Chondrocyte (in vitro differentiated cells): Measurements from ENCODE around the gene TMTC3. TPM values are rescaled to one million over a fixed set of nuclear protein-coding genes. Genes with fewer than 3 reads are reported as not detected.
"Not testable (repeated sequence)": the region's sequence is repeated elsewhere in the genome, so short reads cannot be mapped to it uniquely, and the experiment has no call there.

Experiments used
- DNase-seq: peaks from one replicate; pipeline ENCODE4 v3.0.0; 2021; ENCODE audit warnings: mixed read lengths, low spot score
- H3K27ac Mint-ChIP-seq: one replicate; pipeline ENCODE4 v1.8.0; 2021; ENCODE audit warnings: mild to moderate bottlenecking, moderate library complexity, mixed read lengths; ENCODE audit not compliant: unreplicated experiment
- H3K27me3 Mint-ChIP-seq: 2 replicates; pipeline ENCODE4 v1.8.0; 2021; ENCODE audit warnings: low read depth, mixed read lengths
- H3K36me3 Mint-ChIP-seq: 2 replicates; pipeline ENCODE4 v1.8.0; 2021; ENCODE audit warnings: low read depth, mixed read lengths
- H3K4me1 Mint-ChIP-seq: 2 replicates; pipeline ENCODE4 v1.8.0; 2021; ENCODE audit warnings: low read depth, mild to moderate bottlenecking, mixed read lengths
- H3K4me3 Mint-ChIP-seq: one replicate; pipeline ENCODE4 v1.8.0; 2021; ENCODE audit warnings: mild to moderate bottlenecking, moderate library complexity, mixed read lengths; ENCODE audit not compliant: unreplicated experiment
- H3K9me3 Mint-ChIP-seq: 2 replicates; pipeline ENCODE4 v1.8.0; 2021; ENCODE audit warnings: low read depth, mixed read lengths
- total RNA-seq: library from RNA; stranded (reverse); gene quantifications from 3 replicates; pipeline ENCODE4 v1.2.1, GENCODE V29; 2021
- TF ChIP-seq, protein P1 (sequence below): fragments of 200-600 bp; sonication (generic); IDR thresholded peaks from 2 replicates; pipeline ENCODE4 v1.5.0; 2021; ENCODE audit warnings: antibody characterized with exemption, mild to moderate bottlenecking, moderate library complexity

The TMTC3 gene
- total RNA-seq, 1 donor from 2014 or later: 50.5 TPM

DNA sequence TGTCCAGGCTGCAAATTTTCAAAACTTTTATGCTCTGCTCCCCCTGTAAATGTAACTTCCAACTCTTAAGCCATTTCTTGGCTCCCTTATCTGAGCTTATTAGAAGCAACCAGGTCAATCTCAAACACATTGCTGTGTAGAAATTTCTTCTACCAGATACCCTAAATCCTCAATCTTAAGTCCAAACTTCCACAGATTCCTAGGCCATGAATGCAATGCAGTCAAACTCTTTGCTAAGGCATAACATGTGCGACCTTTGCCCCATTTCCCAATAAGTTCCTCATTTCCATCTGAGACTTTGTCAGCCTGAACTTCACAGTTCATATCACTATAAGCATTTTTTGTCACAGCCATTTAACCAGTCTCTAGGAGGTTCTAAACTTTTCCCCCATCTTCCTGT lies 64.5 kb downstream of the TMTC3 start:
- H3K27ac Mint-ChIP-seq: no peak overlapping the region
- peaks cover 36% of the 10 kb centered on the region for H3K9me3 Mint-ChIP-seq
- H3K27me3 Mint-ChIP-seq: no peaks in the 10 kb centered on the region
- H3K4me1 Mint-ChIP-seq: peaks cover 7% of the 10 kb centered on the region
- no peak for DNase-seq
- TF ChIP-seq, protein P1, sequence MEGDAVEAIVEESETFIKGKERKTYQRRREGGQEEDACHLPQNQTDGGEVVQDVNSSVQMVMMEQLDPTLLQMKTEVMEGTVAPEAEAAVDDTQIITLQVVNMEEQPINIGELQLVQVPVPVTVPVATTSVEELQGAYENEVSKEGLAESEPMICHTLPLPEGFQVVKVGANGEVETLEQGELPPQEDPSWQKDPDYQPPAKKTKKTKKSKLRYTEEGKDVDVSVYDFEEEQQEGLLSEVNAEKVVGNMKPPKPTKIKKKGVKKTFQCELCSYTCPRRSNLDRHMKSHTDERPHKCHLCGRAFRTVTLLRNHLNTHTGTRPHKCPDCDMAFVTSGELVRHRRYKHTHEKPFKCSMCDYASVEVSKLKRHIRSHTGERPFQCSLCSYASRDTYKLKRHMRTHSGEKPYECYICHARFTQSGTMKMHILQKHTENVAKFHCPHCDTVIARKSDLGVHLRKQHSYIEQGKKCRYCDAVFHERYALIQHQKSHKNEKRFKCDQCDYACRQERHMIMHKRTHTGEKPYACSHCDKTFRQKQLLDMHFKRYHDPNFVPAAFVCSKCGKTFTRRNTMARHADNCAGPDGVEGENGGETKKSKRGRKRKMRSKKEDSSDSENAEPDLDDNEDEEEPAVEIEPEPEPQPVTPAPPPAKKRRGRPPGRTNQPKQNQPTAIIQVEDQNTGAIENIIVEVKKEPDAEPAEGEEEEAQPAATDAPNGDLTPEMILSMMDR: no peak
- peaks cover 9% of the 10 kb centered on the region for H3K36me3 Mint-ChIP-seq
- H3K4me3 Mint-ChIP-seq: no peak overlapping the region

GRCh38 chr12:88207921-88208620 lies 66.0 kb downstream of the TMTC3 start:
- TF ChIP-seq, protein P1: no peak
- no peak for DNase-seq
- Mint-ChIP-seq H3K4me3 (no peak overlapping the region), H3K27ac (no peak overlapping the region), H3K4me1 (no peaks in the 10 kb centered on the region), H3K36me3 (peaks cover 11% of the 10 kb centered on the region), H3K27me3 (no peaks in the 10 kb centered on the region), H3K9me3 (peaks cover 42% of the 10 kb centered on the region)

- Mint-ChIP-seq H3K9me3 (peaks cover 45% of the 10 kb centered on the region), H3K27ac (no peak overlapping the region), H3K4me3 (no peak overlapping the region), H3K4me1 (no peaks in the 10 kb centered on the region), H3K27me3 (no peaks in the 10 kb centered on the region), H3K36me3 (peaks cover 13% of the 10 kb centered on the region)
- TF ChIP-seq, protein P1: no peak
- no peak for DNase-seq
Observed at GRCh38 chr12:88208661-88209060, 66.6 kb downstream of the TMTC3 start.

DNA sequence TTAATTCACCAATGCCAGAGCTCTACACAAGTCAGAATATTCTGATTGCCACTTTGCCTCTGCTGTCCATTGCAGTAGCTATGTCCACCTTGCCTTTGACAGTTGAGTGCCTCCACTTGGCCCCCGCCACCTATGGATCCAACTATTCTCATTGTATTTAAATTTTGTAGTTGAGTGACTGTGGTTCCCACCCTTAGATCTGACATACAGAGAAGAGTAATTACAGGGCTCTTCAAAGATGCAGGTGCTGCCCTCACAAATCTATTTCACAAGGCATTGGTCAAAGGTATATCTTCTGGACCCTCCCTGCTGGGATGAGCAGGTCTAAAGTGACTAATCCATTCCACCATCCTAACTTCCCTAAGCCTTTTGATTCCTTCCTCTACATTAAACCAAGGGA lies 68.2 kb downstream of the TMTC3 start:
- not testable (repeated sequence) for H3K27ac Mint-ChIP-seq, H3K27me3 Mint-ChIP-seq, H3K4me1 Mint-ChIP-seq, H3K4me3 Mint-ChIP-seq, DNase-seq
- Mint-ChIP-seq H3K36me3 (peaks cover 13% of the 10 kb centered on the region), H3K9me3 (peaks cover 51% of the 10 kb centered on the region)

GRCh38 chr12:88218293-88218692 lies 76.2 kb downstream of the TMTC3 start:
- DNase-seq: no peak

More at GRCh38 chr12:88218293-88218692, 76.2 kb downstream of the TMTC3 start:
- TF ChIP-seq, protein P1: no peak
- Mint-ChIP-seq H3K4me3 (no peak overlapping the region), H3K4me1 (no peaks in the 10 kb centered on the region), H3K9me3 (peaks cover 52% of the 10 kb centered on the region), H3K27ac (no peak overlapping the region), H3K27me3 (no peaks in the 10 kb centered on the region), H3K36me3 (peaks cover 17% of the 10 kb centered on the region)
